HAP-1 (cell line): Measurements from ENCODE around the gene BRD9.

ENCODE experiments used
- DNase-seq, 2 experiments: peaks; one replicate each; pipeline ENCODE4 v3.0.0-alpha.2; 2016 to 2020; ENCODE audit warnings: low spot score in 2 of 2
- H3K27me3 ChIP-seq: fragments of 250-450 bp; sonication (Bioruptor Pico); 2 replicates; pipeline ENCODE4 v1.5.1; 2020; ENCODE audit warnings: low read depth, mild to moderate bottlenecking, moderate library complexity
- H3K36me3 ChIP-seq: fragments of 250-450 bp; sonication (Bioruptor Pico); replicated peaks from 2 replicates; pipeline ENCODE4 v1.5.1; 2020; ENCODE audit warnings: mild to moderate bottlenecking
- H3K4me1 ChIP-seq: fragments of 250-450 bp; sonication (Bioruptor Pico); 2 replicates; pipeline ENCODE4 v1.5.1; 2020; ENCODE audit warnings: mild to moderate bottlenecking
- H3K4me3 ChIP-seq: fragments of 250-450 bp; sonication (Bioruptor Pico); 2 replicates; pipeline ENCODE4 v1.5.1; 2020; ENCODE audit warnings: mild to moderate bottlenecking, moderate library complexity
- H3K9me3 ChIP-seq: fragments of 250-450 bp; sonication (Bioruptor Pico); 2 replicates; pipeline ENCODE4 v1.5.1; 2020; ENCODE audit warnings: mild to moderate bottlenecking, moderate library complexity
- in situ Hi-C: fragments of 300-500 bp; cut with MboI; formaldehyde crosslinking; loops from 3 replicates; pipeline ENCODE4 v1.14.3; 2020; ENCODE audit warnings: low sequenced_read_pairs, inconsistent platforms, mixed read lengths

BRD9 gene

DNA sequence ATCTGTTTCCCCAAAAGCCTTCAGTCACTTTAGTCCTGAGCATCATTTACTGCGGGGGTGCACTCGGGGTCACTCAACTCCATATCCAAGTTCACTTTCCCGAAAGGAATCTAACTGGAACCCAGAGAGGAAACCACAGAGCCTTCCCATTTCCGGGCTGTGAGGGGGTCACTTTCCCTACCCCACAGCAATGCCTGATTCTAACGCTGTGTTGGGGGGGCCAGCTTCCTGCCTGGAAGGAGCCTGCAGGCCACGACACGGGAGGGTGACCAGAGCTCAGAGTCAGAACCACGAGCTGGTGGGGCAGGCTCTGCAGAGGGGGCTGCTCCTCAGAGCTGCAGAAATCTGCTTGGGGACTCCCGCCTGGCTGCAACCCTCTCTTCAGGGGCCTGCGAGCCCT is 20.3 kb downstream of the BRD9 start:
- H3K36me3 ChIP-seq = peaks cover 82% of the 10 kb centered on the region
- H3K9me3 ChIP-seq = no peaks in the 10 kb centered on the region
- H3K27me3 ChIP-seq = no peaks in the 10 kb centered on the region
- in situ Hi-C loops = no loop called here
- no peaks in the 10 kb centered on the region for H3K4me1 ChIP-seq
- no peak for DNase-seq
- no peak overlapping the region for H3K4me3 ChIP-seq

DNA sequence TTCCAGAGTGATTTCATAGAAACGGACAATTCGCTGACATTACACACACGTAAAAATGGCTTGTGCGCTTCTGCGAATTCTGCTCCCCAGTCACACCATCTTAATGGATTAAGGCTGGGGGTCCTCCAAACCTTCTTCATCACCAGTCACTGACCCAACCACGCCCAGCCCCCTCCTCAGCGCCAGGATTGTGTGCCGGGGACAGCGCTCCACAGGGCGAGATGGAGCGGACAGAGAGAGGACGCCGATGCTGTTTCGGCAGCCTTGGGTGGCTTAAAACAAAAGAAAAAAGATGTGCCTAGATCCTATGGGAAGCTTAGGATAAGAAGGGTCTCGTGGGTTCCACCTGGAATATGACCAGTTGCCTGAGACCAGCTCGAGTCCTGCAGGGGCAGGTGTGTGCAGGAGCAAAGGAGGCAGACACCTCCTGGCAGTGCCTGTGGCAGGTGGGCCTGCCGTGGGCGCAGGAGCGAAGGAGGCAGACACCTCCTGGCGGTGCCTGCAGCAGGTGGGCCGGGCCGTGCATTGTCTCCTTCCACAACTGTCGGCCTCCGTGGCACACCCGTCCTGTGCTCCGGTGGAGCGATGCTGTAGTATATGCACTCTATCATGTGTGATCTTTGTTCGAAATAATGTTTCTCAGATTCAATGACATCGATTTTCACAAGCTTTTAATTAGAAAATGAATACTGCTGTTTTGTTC is 20.9 kb downstream of the BRD9 start:
- DNase-seq = no peak

DNA sequence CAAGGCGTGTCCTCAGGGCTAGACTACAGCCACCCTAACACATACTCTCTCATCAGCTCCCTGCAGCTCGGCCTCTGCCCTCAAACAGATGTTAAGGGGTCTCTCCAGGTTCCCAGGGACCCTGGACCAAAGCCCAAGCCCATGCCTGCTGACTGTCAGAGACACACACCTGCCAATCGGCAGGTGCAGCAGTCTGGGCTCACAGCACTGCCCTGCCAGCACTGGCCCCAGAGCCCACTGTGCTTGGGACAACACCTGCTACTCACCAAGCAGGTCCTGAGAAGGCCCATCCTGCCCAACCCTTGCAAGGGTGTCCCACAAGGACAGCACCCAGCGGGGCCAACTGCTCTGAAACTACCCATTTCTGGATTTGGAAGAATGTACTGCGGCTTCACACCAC is 21.6 kb downstream of the BRD9 start:
- no peaks in the 10 kb centered on the region for H3K4me1 ChIP-seq
- in situ Hi-C loops = no loop called here
- H3K4me3 ChIP-seq = no peak overlapping the region
- no peaks in the 10 kb centered on the region for H3K27me3 ChIP-seq
- no peak for DNase-seq
- peaks cover 82% of the 10 kb centered on the region for H3K36me3 ChIP-seq
- no peaks in the 10 kb centered on the region for H3K9me3 ChIP-seq

More for the DNA sequence above, 20.9 kb downstream of the BRD9 start:
- no peaks in the 10 kb centered on the region for H3K27me3 ChIP-seq
- no peaks in the 10 kb centered on the region for H3K4me1 ChIP-seq
- H3K9me3 ChIP-seq = no peaks in the 10 kb centered on the region
- peaks cover 82% of the 10 kb centered on the region for H3K36me3 ChIP-seq
- in situ Hi-C loops = no loop called here
- H3K4me3 ChIP-seq = no peak overlapping the region

DNA sequence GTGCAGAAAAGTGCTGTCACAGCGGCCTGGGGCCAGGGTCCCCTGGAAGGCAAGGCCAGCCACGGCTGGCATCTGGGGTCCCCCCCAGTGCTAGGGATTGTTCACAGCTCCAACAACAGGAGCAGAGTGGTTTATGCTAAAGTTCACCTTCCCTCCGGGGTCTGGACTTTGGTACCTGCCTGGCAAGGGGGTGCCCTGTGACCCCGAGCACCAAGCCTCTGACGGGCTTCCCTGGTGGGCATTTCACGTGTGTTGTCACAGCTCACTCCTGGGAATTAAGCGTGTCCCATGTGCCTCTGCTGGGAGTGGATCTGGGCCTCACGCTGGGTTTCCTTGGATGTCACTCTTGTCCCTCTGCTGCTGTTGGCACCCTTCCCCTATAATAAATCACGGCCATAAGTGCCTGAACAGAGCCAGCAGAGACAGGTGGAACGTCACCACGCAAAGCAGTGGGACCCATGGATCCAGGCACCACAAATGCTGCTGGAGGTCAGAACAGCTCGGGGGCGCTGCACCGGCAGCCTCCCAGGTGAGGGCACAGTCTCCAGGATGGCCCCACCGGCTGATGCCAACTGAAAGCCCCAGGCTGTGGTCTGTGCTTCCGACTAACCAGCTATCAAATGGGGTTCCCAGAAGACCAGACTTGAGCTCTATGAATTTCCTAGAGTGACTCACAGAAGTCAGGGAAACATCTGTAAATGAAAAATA is 24.0 kb downstream of the BRD9 start:
- DNase-seq = no peak
- in situ Hi-C loops = no loop called here
- Histone ChIP-seq H3K27me3 (no peaks in the 10 kb centered on the region), H3K9me3 (no peaks in the 10 kb centered on the region), H3K36me3 (peaks cover 92% of the 10 kb centered on the region), H3K4me1 (no peaks in the 10 kb centered on the region), H3K4me3 (no peak overlapping the region)

DNA sequence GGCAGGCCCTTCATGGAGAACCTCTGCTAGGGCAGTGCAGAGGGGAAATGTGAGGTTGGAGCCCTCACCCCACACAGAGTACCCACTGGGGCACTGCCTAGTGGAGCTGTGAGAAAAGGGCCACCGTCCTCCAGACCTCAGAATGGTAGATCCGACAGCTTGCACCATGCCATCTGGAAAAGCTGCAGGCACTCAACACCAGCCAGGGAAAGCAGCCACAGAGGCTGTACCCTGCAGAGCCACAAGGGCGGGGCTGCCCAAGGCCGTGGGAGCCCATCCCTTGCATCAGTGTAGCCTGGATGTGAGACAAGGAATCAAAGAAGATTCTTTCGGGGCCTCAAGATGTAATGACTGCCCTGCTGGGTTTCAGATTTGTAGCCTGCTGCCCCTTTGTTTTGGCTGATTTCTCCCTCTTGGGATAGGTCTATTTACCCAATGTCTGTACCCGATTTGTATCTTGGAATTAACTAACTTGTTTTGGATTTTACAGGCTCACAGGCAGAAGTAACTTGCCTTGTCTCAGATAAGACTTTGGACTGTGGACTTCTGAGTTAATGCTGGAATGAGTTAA is 25.2 kb downstream of the BRD9 start:
- Histone ChIP-seq H3K36me3 (peaks cover 97% of the 10 kb centered on the region), H3K9me3 (no peaks in the 10 kb centered on the region), H3K27me3 (no peaks in the 10 kb centered on the region), H3K4me1 (no peaks in the 10 kb centered on the region), H3K4me3 (no peak overlapping the region)
- DNase-seq = no peak
- in situ Hi-C loops = no loop called here

DNA sequence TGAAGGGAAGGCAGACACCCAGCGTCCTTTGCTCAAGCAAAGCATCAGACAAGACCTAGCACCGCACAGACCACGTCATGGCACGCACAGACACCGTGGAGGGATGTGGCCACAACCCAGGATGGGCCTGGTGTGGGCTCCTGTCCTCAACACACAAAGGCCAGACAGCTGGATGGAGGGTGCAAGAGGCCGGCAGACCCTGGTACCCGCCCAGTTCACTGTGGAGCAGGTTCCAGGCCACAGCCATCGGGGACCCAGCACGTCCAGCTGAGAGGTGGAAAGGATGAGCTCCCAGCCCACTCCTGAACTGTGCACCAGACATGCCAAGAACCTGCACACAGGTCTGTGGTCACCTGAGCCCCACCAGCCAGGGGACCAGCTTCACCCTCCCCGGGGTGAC is 26.8 kb downstream of the BRD9 start:
- Histone ChIP-seq H3K4me3 (no peak overlapping the region), H3K27me3 (no peaks in the 10 kb centered on the region), H3K9me3 (no peaks in the 10 kb centered on the region), H3K36me3 (peaks cover 84% of the 10 kb centered on the region), H3K4me1 (no peaks in the 10 kb centered on the region)
- DNase-seq = no peak
- in situ Hi-C loops = no loop called here

DNA sequence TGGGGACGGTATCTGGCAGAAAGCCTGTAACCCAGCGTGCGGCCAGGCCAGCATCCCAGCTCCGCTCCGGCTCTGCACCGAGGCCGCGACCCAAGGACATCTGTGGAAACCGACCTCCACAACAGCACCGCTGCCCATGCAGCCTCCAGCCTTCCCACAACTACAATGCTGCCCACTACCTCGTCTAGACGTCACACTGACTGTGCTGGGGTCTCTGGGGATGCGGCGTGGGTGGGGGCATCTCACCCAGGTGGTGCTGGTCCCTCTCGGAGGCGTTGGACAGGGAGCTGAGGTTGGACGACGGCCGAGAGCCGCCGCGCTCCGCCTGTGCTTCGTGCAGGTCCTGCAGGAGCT is 27.5 kb downstream of the BRD9 start:
- Histone ChIP-seq H3K27me3 (no peaks in the 10 kb centered on the region), H3K9me3 (no peaks in the 10 kb centered on the region), H3K36me3 (peaks cover 77% of the 10 kb centered on the region), H3K4me1 (no peaks in the 10 kb centered on the region), H3K4me3 (no peak overlapping the region)
- in situ Hi-C loops = no loop called here
- no peak for DNase-seq

DNA sequence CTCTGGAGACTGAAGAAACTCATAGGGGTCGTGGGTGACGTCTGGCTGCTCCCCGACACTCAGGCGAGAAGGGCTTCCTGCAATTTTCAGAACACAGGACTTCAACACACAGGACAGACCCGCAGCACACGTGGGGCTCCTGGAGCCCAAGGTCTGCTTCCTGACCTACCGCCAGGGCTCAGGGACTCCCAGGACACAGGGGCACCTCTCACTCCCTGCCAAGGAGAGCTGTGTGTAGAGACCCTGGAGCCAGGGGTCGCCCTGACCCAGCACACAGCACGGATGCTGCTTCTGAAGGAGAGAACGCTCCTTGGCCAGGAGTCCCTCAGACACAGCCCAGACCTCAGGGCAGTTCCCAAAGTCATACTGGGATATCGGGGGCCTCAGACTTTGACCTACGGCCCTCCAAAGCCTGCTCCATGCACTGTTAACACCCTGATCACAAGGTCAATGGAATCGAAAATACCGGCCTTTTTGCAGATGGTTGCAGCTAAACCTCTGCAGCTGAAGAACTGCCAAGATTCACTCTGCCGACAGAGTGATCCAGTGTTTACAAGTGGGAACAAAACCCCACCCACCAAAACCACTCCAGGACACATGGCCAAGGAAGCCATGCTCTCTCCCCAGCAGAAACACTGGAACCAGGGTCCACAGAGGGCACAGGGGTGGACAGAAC is 28.0 kb downstream of the BRD9 start:
- DNase-seq = no peak
- Histone ChIP-seq H3K4me3 (no peak overlapping the region), H3K36me3 (peaks cover 72% of the 10 kb centered on the region), H3K9me3 (no peaks in the 10 kb centered on the region), H3K4me1 (no peaks in the 10 kb centered on the region), H3K27me3 (no peaks in the 10 kb centered on the region)
- in situ Hi-C loops = no loop called here

DNA sequence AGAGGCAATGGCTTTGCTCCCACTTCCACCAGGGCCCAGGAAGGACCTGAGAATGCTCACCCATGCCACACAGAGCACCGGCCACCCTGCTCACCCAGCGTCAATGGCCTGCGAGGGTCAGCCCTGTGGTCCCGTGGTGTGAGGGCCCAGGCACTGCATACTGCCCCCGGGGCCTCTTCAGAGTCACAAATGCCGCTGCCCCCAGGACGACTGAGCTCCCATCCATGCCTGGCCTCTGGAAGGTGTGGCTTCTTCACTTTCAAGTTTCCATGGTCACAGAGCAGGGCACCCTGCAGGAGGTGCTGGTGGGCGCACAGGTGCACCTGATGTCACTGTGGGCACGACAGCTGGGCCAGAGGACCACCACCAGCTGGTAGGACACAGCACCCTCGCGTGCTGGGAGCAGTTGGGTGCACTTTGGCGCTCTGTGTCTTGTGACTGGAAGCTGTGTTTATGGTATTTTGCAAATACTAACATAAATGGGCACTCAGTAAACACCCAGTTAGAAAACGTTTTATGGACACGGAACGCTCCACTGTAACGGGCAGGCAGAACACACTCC is 29.3 kb downstream of the BRD9 start:
- no peak for DNase-seq
- Histone ChIP-seq H3K36me3 (peaks cover 59% of the 10 kb centered on the region), H3K9me3 (no peaks in the 10 kb centered on the region), H3K27me3 (no peaks in the 10 kb centered on the region), H3K4me3 (no peak overlapping the region), H3K4me1 (no peaks in the 10 kb centered on the region)
- in situ Hi-C loops = no loop called here

DNA sequence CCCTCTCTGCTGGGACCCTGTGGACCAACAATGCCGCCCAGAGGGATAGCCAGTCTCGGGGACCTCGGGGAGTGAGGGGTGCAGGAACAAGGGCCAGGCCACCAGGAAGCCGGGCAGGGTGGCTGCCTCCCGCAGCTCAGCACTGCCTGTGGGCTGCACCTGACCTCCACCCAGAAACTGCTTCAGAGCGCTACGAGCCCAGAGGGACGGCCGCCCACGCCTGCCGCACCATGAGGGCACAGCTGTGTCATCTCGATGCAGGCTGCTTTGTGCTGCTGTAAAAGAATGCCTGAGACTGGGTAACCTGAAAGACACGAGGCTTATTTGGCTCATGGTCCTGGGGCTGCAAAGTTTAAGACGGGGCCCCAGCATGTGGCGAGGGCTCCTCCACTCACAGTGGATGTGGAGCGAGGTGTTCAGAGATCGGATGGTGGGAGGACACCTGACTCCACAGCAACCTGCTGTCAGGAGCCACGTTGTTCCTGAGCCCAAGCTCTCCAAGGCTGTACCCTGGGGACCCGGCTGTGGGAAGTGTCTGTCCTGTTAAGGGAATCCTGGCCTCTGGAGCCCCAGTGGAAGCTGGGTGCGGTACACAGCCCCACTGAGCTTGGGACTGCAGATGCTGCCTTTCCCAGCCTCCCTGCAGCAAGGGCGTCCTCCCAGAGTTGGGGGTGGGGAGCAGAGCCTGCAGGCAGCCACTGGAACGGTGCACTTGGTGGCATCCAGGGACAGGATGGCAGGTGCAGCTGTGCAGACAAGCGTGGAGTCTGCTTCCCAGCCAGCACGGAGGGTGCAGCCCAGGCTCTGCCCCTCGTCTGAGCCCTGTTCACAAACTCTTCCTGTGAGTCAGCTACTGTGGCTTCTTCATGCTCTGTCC is 30.0 kb downstream of the BRD9 start:
- no peak overlapping the region for H3K4me3 ChIP-seq
- no peaks in the 10 kb centered on the region for H3K27me3 ChIP-seq
- H3K36me3 ChIP-seq = peaks cover 52% of the 10 kb centered on the region
- no peaks in the 10 kb centered on the region for H3K9me3 ChIP-seq
- no peak for DNase-seq
- no peaks in the 10 kb centered on the region for H3K4me1 ChIP-seq
- in situ Hi-C loops = no loop called here

DNA sequence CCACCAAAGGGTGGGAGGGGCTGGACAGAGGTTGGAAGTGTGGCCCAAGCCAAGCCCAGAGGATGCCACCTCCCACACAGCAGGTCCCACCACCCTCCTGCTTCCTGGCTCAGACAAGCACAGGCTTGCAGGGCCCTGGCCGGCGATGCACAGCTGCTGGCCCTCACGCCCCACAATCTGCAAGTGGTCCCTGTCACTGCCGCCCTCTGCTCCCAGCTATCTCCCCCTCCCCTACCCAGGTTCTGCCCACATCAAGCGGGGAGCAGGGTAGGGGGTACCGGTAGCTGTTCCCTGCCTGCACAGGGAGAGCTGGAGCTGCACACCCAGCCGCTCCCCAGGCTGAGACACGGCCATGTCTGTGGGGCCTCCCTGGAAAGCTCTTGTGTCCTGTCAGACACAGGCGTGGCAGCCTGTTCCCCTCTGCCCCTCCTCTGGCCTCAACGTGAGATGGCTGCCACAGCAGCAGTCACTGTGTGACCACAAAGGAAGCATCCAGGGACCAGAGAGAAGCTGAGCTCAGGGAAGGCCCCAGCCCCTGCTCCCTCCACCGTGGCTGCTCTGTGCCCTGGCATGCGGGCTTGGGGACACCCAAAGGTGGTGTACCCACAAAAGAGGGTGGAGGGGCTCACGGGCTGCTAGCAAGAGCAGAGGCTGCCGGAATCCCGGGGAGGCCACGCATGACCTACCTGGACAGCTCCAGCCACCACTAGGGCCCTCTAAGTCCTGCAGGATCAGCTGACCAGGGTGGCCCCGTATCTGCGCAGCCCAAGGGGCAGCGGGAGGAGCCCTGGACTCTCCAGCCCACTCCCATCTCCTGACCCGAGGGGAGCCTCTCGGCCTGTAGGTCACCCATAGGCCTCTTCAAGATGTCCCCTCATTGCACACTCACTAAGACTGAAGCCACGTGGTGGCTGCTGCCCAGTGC is 30.9 kb downstream of the BRD9 start:
- no peaks in the 10 kb centered on the region for H3K4me1 ChIP-seq
- DNase-seq = no peak
- no peak overlapping the region for H3K4me3 ChIP-seq
- no peaks in the 10 kb centered on the region for H3K9me3 ChIP-seq
- in situ Hi-C loops = no loop called here
- no peaks in the 10 kb centered on the region for H3K27me3 ChIP-seq
- peaks cover 43% of the 10 kb centered on the region for H3K36me3 ChIP-seq

DNA sequence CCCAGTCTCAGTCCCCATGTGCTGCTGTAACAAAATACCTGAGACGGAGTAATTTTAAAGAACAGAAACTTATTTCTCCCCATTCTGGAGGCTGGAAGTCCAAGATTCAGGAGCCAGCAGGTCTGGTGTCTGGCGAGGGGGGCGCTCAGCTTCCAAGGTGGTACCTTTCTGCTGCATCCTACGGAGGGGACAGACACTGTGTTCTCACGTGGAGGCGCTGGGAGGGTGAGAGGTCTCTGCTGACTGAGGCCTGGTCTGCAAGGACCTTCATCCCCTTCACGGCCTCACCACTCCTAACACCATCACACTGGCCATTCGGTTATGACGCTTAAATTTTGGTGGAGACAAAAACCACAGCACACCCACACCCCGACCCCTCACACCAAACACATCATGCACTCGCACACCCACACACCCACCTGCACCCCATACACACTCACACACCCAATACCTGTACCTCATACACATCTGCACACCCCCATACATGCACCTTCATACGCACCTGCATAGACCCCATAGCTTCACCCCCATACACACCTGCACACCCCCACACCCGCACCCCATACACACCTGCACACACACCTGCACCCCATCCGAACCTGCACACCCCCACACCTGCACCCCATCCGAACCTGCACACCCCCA is 32.0 kb downstream of the BRD9 start:
- Histone ChIP-seq H3K4me1 (no peaks in the 10 kb centered on the region), H3K9me3 (no peaks in the 10 kb centered on the region), H3K36me3 (peaks cover 32% of the 10 kb centered on the region), H3K4me3 (no peak overlapping the region), H3K27me3 (no peaks in the 10 kb centered on the region)
- DNase-seq = no peak
- in situ Hi-C loops = no loop called here
